SJCRH30 (cell line): Measurements from ENCODE around the gene TNIP1. TPM values are rescaled to one million over a fixed set of nuclear protein-coding genes. Genes with fewer than 3 reads are reported as not detected.

Experiments
- DNase-seq, 2 experiments: peaks; one replicate each; pipeline ENCODE4 v3.0.0-alpha.2; 2015 to 2020
- H3K27ac ChIP-seq: fragments of 250-450 bp; sonication (Bioruptor Pico); 2 replicates; pipeline ENCODE4 v1.5.1; 2020; ENCODE audit warnings: mild to moderate bottlenecking, moderate library complexity
- H3K27me3 ChIP-seq: fragments of 250-450 bp; sonication (Bioruptor Pico); 2 replicates; pipeline ENCODE4 v1.5.1; 2020; ENCODE audit warnings: mild to moderate bottlenecking, moderate library complexity
- H3K36me3 ChIP-seq: fragments of 250-450 bp; sonication (Bioruptor Pico); 2 replicates; pipeline ENCODE4 v1.5.1; 2020; ENCODE audit warnings: mild to moderate bottlenecking, moderate library complexity
- H3K4me1 ChIP-seq: fragments of 250-450 bp; sonication (Bioruptor Pico); 2 replicates; pipeline ENCODE4 v1.5.1; 2020; ENCODE audit warnings: mild to moderate bottlenecking, moderate library complexity
- H3K4me3 ChIP-seq: fragments of 250-450 bp; sonication (Bioruptor Pico); 2 replicates; pipeline ENCODE4 v1.5.1; 2020; ENCODE audit warnings: mild to moderate bottlenecking, moderate library complexity
- H3K9me3 ChIP-seq: fragments of 250-450 bp; sonication (Bioruptor Pico); replicated peaks from 2 replicates; pipeline ENCODE4 v1.5.1; 2020; ENCODE audit warnings: mild to moderate bottlenecking, moderate library complexity
- total RNA-seq: library from RNA; depleted of rRNA; stranded (reverse); fragments of >200 nt; shearing (Covaris generic); gene quantifications from 2 replicates; pipeline ENCODE4 v1.2.3, GENCODE V29; 2014

The TNIP1 gene
- total RNA-seq, 1 experiment from 2014 or later = 56.3 TPM

GRCh38 chr5:151037561-151038411, 43.0 kb downstream of the TNIP1 start:
- Histone ChIP-seq H3K9me3 (no peaks in the 10 kb centered on the region), H3K27me3 (no peaks in the 10 kb centered on the region), H3K4me1 (no peaks in the 10 kb centered on the region), H3K36me3 (peaks cover 28% of the 10 kb centered on the region; the same call in 1 of the 2 replicates), H3K27ac (no peak overlapping the region), H3K4me3 (no peak overlapping the region)
- DNase-seq = no peak

- no peak for DNase-seq
Measured at GRCh38 chr5:151036556-151036955, 44.3 kb downstream of the TNIP1 start.

GRCh38 chr5:151034422-151035379, 46.1 kb downstream of the TNIP1 start:
- DNase-seq = no peak
- peaks cover 33% of the 10 kb centered on the region for H3K36me3 ChIP-seq
- H3K27me3 ChIP-seq = no peaks in the 10 kb centered on the region
- no peak overlapping the region for H3K27ac ChIP-seq
- H3K4me3 ChIP-seq = no peak overlapping the region
- no peaks in the 10 kb centered on the region for H3K4me1 ChIP-seq
- H3K9me3 ChIP-seq = no peaks in the 10 kb centered on the region

More at GRCh38 chr5:151036556-151036955, 44.3 kb downstream of the TNIP1 start:
- Histone ChIP-seq H3K4me1 (no peaks in the 10 kb centered on the region), H3K9me3 (no peaks in the 10 kb centered on the region), H3K27me3 (no peaks in the 10 kb centered on the region), H3K4me3 (no peak overlapping the region), H3K36me3 (peaks cover 37% of the 10 kb centered on the region), H3K27ac (no peak overlapping the region)

GRCh38 chr5:151033217-151033934, 47.5 kb downstream of the TNIP1 start:
- Histone ChIP-seq H3K4me3 (no peak overlapping the region), H3K36me3 (peaks cover 34% of the 10 kb centered on the region), H3K9me3 (no peaks in the 10 kb centered on the region), H3K4me1 (no peaks in the 10 kb centered on the region), H3K27me3 (no peaks in the 10 kb centered on the region), H3K27ac (no peak overlapping the region)
- DNase-seq = no peak

GRCh38 chr5:151031554-151031953, 49.3 kb downstream of the TNIP1 start:
- no peak for DNase-seq
- no peak overlapping the region for H3K4me3 ChIP-seq

GRCh38 chr5:151030379-151030778, 50.5 kb downstream of the TNIP1 start:
- Histone ChIP-seq H3K4me3 (no peak overlapping the region), H3K4me1 (no peaks in the 10 kb centered on the region), H3K27ac (no peak overlapping the region), H3K9me3 (no peaks in the 10 kb centered on the region), H3K27me3 (no peaks in the 10 kb centered on the region), H3K36me3 (peaks cover 29% of the 10 kb centered on the region)
- no peak for DNase-seq

More at GRCh38 chr5:151031554-151031953, 49.3 kb downstream of the TNIP1 start:
- Histone ChIP-seq H3K9me3 (no peaks in the 10 kb centered on the region), H3K27me3 (no peaks in the 10 kb centered on the region), H3K27ac (no peak overlapping the region), H3K36me3 (peaks cover 32% of the 10 kb centered on the region), H3K4me1 (no peaks in the 10 kb centered on the region)

- H3K27me3 ChIP-seq = no peaks in the 10 kb centered on the region
- peaks cover 29% of the 10 kb centered on the region for H3K36me3 ChIP-seq
- no peaks in the 10 kb centered on the region for H3K4me1 ChIP-seq
- H3K4me3 ChIP-seq = no peak overlapping the region
- H3K27ac ChIP-seq = no peak overlapping the region
- no peaks in the 10 kb centered on the region for H3K9me3 ChIP-seq
- no peak for DNase-seq
Measured at GRCh38 chr5:151030056-151030336, 50.8 kb downstream of the TNIP1 start.

GRCh38 chr5:151029179-151030055, 51.4 kb downstream of the TNIP1 start:
- Histone ChIP-seq H3K4me3 (no peak overlapping the region), H3K4me1 (no peaks in the 10 kb centered on the region), H3K9me3 (no peaks in the 10 kb centered on the region), H3K27ac (no peak overlapping the region), H3K27me3 (no peaks in the 10 kb centered on the region), H3K36me3 (peaks cover 26% of the 10 kb centered on the region)
- DNase-seq = no peak

GRCh38 chr5:151028717-151029116, 52.1 kb downstream of the TNIP1 start:
- peaks cover 25% of the 10 kb centered on the region for H3K36me3 ChIP-seq
- no peak overlapping the region for H3K4me3 ChIP-seq
- no peak overlapping the region for H3K27ac ChIP-seq
- no peaks in the 10 kb centered on the region for H3K27me3 ChIP-seq
- no peak for DNase-seq
- H3K4me1 ChIP-seq = no peaks in the 10 kb centered on the region
- H3K9me3 ChIP-seq = no peaks in the 10 kb centered on the region

GRCh38 chr5:151027961-151028479, 52.8 kb downstream of the TNIP1 start:
- Histone ChIP-seq H3K27ac (no peak overlapping the region), H3K9me3 (no peaks in the 10 kb centered on the region), H3K36me3 (peaks cover 23% of the 10 kb centered on the region), H3K4me3 (no peak overlapping the region), H3K27me3 (no peaks in the 10 kb centered on the region), H3K4me1 (no peaks in the 10 kb centered on the region)
- DNase-seq = no peak

- Histone ChIP-seq H3K9me3 (no peaks in the 10 kb centered on the region), H3K4me3 (no peak overlapping the region), H3K27me3 (no peaks in the 10 kb centered on the region), H3K4me1 (no peaks in the 10 kb centered on the region), H3K27ac (no peak overlapping the region), H3K36me3 (peaks cover 11% of the 10 kb centered on the region)
- no peak for DNase-seq
Measured at GRCh38 chr5:151026679-151027078, 54.2 kb downstream of the TNIP1 start.

GRCh38 chr5:151026088-151026487, 54.7 kb downstream of the TNIP1 start:
- H3K27ac ChIP-seq = no peak overlapping the region
- no peaks in the 10 kb centered on the region for H3K9me3 ChIP-seq
- no peak for DNase-seq
- H3K27me3 ChIP-seq = no peaks in the 10 kb centered on the region
- H3K4me1 ChIP-seq = no peaks in the 10 kb centered on the region
- H3K4me3 ChIP-seq = no peak overlapping the region
- H3K36me3 ChIP-seq = peaks cover 10% of the 10 kb centered on the region; the same call in 1 of the 2 replicates

GRCh38 chr5:151025250-151025606, 55.6 kb downstream of the TNIP1 start:
- Histone ChIP-seq H3K27me3 (no peaks in the 10 kb centered on the region), H3K27ac (no peak overlapping the region), H3K4me1 (no peaks in the 10 kb centered on the region), H3K4me3 (no peak overlapping the region), H3K36me3 (peaks cover 8% of the 10 kb centered on the region; the same call in 1 of the 2 replicates), H3K9me3 (no peaks in the 10 kb centered on the region)
- no peak for DNase-seq
